HAP-1 (cell line): ENCODE results near the gene ENSA.
A peak's percentile ranks its signal among the peaks of the same experiment; 100 is the strongest.
"Not testable (repeated sequence)": the region's sequence is repeated elsewhere in the genome, so short reads cannot be mapped to it uniquely, and the experiment has no call there.

Source experiments
- DNase-seq, 2 experiments: peaks; one replicate each; pipeline ENCODE4 v3.0.0-alpha.2; 2016 to 2020; ENCODE audit warnings: low spot score in 2 of 2
- H3K27me3 ChIP-seq: fragments of 250-450 bp; sonication (Bioruptor Pico); 2 replicates; pipeline ENCODE4 v1.5.1; 2020; ENCODE audit warnings: low read depth, mild to moderate bottlenecking, moderate library complexity
- H3K36me3 ChIP-seq: fragments of 250-450 bp; sonication (Bioruptor Pico); replicated peaks from 2 replicates; pipeline ENCODE4 v1.5.1; 2020; ENCODE audit warnings: mild to moderate bottlenecking
- H3K4me1 ChIP-seq: fragments of 250-450 bp; sonication (Bioruptor Pico); 2 replicates; pipeline ENCODE4 v1.5.1; 2020; ENCODE audit warnings: mild to moderate bottlenecking
- H3K4me3 ChIP-seq: fragments of 250-450 bp; sonication (Bioruptor Pico); 2 replicates; pipeline ENCODE4 v1.5.1; 2020; ENCODE audit warnings: mild to moderate bottlenecking, moderate library complexity
- H3K9me3 ChIP-seq: fragments of 250-450 bp; sonication (Bioruptor Pico); 2 replicates; pipeline ENCODE4 v1.5.1; 2020; ENCODE audit warnings: mild to moderate bottlenecking, moderate library complexity
- in situ Hi-C: fragments of 300-500 bp; cut with MboI; formaldehyde crosslinking; loops from 3 replicates; pipeline ENCODE4 v1.14.3; 2020; ENCODE audit warnings: low sequenced_read_pairs, inconsistent platforms, mixed read lengths

Gene ENSA, protein sequence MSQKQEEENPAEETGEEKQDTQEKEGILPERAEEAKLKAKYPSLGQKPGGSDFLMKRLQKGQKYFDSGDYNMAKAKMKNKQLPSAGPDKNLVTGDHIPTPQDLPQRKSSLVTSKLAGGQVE

DNA sequence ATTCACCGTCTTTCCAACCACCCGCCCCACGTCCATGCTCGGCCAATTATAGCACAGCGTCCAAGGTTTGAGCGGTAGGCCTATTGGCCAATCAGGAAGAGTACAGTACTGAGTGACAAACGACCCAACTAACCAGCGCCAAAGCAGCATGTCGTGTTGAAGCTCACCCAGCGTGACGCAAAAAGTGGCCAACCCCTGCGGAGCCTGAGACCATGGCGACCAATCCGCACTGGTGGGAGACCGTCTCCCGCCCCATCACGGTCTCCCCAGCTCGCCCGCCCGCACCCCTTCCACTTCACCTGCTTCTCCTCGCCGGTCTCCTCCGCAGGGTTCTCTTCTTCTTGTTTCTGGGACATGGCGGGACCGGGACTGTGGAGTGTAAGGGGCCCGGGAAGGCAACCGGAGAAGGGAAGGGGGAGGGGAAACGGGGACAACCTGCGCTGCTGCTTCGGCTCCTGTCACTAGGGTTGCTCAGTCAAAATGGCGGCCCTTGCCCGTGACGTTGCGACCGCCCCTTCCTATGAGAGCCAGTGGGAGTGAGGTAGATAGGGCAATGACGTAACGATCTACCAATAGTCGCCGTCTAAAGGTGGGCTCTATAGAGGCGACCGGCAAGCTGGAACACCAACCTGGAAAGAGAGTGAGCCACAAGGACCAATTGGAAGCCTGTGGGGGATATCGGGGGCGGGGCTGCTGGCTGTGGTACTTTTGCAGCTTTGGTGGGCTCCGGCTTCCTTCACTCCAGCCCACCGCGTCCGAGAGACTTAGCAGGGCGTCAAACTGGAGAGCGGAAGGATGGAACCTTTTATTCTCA lies at the start of gene ENSA:
Gene ENSA, minus strand, starts transcription at position 498 of the 814 bp plus-strand sequence. Its CDS starts 142 bp downstream, at position 356.
- peak; percentile 98 to 100 for DNase-seq
- in situ Hi-C loops, result no loop called here
- H3K36me3 ChIP-seq, result peaks cover 22% of the 10 kb centered on the region
- H3K9me3 ChIP-seq, result no peaks in the 10 kb centered on the region
- peak within 1 kb of the TSS; percentile 99 for H3K4me3 ChIP-seq
- H3K27me3 ChIP-seq, result peaks cover 6% of the 10 kb centered on the region
- peaks cover 5% of the 10 kb centered on the region for H3K4me1 ChIP-seq

DNA sequence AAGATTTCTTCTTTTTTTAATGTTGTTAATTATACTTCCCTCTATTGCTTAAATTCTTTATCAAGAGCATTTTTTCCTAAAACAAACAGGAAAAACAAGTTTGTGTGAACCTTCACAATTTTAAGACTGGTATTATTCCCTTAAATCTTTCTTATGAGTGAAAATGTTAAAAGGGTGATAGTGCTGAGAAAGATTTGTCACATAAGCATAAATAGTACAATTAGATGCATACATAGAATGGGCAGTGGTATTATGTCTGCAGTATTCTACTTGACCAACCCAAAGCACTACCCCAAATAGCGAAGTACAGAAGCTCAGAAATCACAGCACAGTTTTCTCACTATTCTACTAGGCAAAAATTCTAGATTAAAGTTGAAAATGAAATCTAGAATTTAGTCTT lies 49.6 kb upstream of the ENSA start:
- H3K36me3 ChIP-seq, result peaks cover 5% of the 10 kb centered on the region; the same call in 1 of the 2 replicates
- H3K9me3 ChIP-seq, result no peaks in the 10 kb centered on the region
- H3K4me1 ChIP-seq, result no peaks in the 10 kb centered on the region
- DNase-seq, result no peak
- in situ Hi-C loops, result no loop called here
- no peak overlapping the region for H3K4me3 ChIP-seq
- H3K27me3 ChIP-seq, result no peaks in the 10 kb centered on the region

DNA sequence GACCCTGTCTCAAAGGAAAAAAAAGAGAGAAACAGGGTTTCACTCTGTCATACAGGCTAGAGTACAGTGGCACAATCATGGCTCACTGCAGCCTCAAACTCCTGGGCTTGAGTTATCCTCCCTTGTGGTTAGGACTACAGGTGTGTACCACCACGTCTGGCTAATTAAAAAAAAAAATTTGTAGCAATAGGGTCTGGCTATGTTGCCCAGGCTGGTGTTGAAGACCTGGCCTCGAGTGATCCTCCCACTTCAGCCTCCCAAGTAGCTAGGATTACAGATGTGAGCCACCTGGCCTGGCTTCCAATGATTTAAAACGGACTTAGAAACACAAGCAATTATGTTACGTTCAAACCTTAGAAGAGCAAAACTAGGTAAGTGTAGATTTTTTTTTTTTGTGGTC lies 45.5 kb upstream of the ENSA start:
- H3K9me3 ChIP-seq, result no peaks in the 10 kb centered on the region
- no peaks in the 10 kb centered on the region for H3K4me1 ChIP-seq
- H3K4me3 ChIP-seq, result no peak overlapping the region
- H3K36me3 ChIP-seq, result no peaks in the 10 kb centered on the region
- no peaks in the 10 kb centered on the region for H3K27me3 ChIP-seq
- no peak for DNase-seq
- in situ Hi-C loops, result no loop called here

DNA sequence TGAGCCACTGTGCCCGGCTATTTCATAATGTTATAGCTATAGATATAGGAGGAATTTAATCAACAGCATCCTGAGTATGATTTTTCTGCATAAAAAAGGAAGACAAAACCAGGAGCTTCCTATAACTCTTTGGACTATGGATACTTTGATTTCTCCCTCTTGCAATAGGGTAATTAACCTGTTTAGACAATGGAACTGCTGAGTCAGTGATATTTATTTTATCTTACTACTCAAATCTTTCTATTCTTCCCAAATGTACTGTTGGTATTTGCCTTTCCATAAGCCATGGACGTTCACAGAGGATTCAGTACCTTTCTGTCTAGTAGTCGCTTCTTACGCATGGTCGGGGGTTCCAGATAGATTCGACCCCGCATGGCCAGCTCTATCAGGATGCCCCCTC lies 33.9 kb upstream of the ENSA start:
- in situ Hi-C loops, result no loop called here
- H3K4me1 ChIP-seq, result no peaks in the 10 kb centered on the region

DNA sequence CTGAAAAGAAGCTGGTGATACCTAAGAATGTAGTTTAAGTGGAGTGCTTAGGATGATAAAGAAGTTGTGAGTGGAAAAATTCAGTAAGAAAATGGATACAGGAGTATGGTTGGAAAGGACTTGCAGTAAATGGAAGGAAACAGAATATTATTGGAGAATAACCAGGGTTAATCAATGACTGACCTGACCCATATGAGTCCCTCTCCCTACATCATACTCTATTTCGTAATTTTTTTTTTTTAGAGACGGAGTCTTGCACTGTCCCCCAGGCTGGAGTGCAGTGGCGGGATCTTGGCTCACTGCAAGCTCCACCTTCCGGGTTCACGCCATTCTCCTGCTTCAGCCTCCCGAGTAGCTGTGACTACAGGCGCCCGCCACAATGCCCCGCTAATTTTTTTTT lies 33.4 kb upstream of the ENSA start:
- no peaks in the 10 kb centered on the region for H3K9me3 ChIP-seq
- H3K36me3 ChIP-seq, result peaks cover 21% of the 10 kb centered on the region
- H3K27me3 ChIP-seq, result no peaks in the 10 kb centered on the region
- in situ Hi-C loops, result no loop called here
- no peaks in the 10 kb centered on the region for H3K4me1 ChIP-seq
- no peak overlapping the region for H3K4me3 ChIP-seq
- no peak for DNase-seq

More for the DNA sequence above, 33.9 kb upstream of the ENSA start:
- H3K9me3 ChIP-seq, result no peaks in the 10 kb centered on the region
- no peak for DNase-seq
- H3K4me3 ChIP-seq, result no peak overlapping the region
- no peaks in the 10 kb centered on the region for H3K27me3 ChIP-seq
- H3K36me3 ChIP-seq, result peaks cover 18% of the 10 kb centered on the region

DNA sequence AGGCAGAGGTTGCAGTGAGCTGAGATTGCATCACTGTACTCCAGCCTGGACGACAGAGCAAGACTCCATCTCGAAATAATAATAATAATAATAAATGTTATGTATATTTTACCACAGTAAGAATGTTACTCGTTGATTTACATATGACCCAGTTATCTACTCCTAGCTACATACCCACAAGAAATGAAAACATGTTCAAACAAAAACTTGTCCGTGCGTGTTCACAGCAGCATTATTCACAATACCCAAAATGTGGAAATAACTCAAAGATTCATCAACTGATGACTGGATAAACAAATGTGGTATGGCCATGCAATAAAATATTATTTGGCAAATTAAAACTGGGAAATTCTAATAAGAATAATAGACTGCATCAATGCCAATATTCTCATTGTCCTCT lies 31.7 kb upstream of the ENSA start:
- no peak overlapping the region for H3K4me3 ChIP-seq
- H3K36me3 ChIP-seq, result peaks cover 21% of the 10 kb centered on the region
- no peaks in the 10 kb centered on the region for H3K27me3 ChIP-seq
- in situ Hi-C loops, result no loop called here
- no peaks in the 10 kb centered on the region for H3K4me1 ChIP-seq
- no peak for DNase-seq
- H3K9me3 ChIP-seq, result no peaks in the 10 kb centered on the region

DNA sequence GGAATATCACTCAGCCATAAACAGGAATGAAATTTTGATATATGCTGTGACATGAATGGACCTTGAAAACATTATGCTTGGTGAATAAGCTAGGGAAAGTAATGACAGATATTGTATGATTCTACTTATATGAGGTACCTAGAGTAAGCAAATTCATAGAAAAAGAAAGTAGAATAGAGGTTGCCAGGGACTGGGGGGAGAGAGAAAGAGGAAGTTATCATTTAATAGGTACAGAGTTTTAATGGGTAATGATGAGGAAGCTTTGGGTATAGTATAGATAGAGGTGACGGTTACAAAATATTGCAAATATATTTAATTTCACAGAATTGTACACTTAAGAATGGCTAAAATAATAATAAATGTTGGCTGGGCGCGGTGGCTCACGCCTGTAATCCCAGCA lies 31.2 kb upstream of the ENSA start:
- in situ Hi-C loops, result no loop called here
- no peak for DNase-seq
- Histone ChIP-seq H3K9me3 (no peaks in the 10 kb centered on the region), H3K27me3 (no peaks in the 10 kb centered on the region), H3K4me1 (no peaks in the 10 kb centered on the region), H3K36me3 (peaks cover 21% of the 10 kb centered on the region), H3K4me3 (no peak overlapping the region)

DNA sequence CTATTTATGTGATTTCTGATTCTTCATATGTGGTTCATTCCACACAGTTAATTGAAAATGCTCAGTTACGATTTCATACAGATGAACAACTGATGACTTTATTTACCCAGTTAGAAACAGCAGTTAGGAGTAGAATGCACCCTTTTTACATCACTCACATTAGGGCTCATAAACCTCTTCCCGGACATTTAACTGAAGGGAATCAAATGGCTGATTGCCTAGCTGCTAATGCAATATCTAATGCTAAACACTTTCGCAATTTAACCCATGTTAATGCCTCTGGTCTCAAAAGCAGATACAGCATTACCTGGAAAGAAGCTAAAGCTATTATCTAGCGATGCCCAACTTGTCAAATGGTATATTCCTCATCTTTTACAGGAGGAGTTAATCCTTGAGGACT lies 27.7 kb upstream of the ENSA start:
- DNase-seq, H3K4me1 ChIP-seq, H3K27me3 ChIP-seq, in situ Hi-C loops, H3K4me3 ChIP-seq, H3K9me3 ChIP-seq: not testable (repeated sequence)
- H3K36me3 ChIP-seq, result peaks cover 21% of the 10 kb centered on the region

DNA sequence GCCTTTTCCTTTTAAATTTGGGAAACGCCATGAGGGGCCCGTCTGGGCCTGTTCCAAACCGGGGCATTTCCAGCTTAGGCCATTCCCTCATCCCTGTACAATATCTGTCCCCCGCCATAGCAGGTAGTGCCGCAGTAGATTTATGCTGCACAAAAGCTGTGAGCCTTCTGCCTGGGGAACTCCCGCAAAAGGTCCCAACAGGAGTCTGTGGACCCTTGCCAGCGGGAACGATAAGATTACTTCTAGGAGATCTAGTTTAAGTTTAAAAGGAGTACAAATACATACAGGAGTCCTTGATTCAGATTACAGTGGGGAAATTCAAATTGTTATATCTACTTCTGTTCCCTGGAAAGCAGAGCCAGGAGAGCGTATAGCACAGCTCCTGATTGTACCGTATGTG lies 25.2 kb upstream of the ENSA start:
- H3K4me3 ChIP-seq, DNase-seq, H3K27me3 ChIP-seq, in situ Hi-C loops, H3K4me1 ChIP-seq, H3K9me3 ChIP-seq, H3K36me3 ChIP-seq: not testable (repeated sequence)

DNA sequence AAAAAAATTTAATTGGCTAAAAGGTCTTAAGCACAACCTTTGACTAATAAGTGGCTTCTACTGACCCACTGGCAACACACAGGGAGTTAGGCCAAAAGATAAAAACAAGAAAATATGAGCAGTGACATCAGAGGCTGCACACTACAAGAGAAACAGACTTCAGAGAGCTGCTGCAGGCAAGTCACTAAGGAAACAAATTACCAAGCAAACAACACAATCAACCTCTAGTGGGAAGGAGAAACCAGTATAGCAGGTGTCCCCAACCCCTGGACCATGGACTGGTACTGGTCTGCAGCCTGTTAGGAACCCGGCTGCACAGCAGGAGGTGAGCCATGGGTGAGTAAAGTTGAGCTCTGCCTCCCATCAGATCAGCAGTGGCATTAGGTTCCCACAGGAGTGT lies 20.8 kb upstream of the ENSA start:
- Histone ChIP-seq H3K4me1 (no peaks in the 10 kb centered on the region), H3K4me3 (no peak overlapping the region), H3K36me3 (peaks cover 19% of the 10 kb centered on the region), H3K9me3 (no peaks in the 10 kb centered on the region), H3K27me3 (no peaks in the 10 kb centered on the region)
- in situ Hi-C loops, result no loop called here
- no peak for DNase-seq

DNA sequence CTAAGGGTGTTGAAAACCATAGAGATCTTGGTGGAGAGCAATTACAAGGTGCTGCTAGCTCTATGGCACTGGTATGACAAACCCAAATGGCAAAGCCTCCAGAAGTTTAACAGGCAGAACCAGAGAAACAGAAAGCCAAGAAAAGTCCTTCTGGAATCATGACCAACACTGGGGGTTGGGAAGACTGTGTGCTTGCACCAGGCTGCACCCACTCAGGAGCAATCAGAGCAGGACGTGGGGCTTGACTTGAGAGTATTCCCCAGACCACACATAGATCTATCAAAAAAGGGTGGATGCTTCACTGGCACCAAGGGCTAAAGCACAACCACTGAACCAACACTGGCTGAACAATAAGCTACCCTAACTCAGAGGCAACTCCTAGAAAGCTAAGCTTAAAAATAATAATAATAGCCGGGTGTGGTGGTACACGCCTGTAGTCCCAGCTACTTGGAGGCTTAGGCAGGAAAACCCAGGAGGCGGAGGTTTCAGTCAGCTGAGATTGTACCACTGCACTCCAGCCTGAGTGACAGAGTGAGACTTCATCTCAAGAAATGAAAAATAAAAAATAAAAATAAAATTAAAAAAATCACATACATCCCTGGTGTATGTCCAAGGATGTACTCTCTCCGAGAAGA lies 20.1 kb upstream of the ENSA start:
- in situ Hi-C loops, result no loop called here
- Histone ChIP-seq H3K36me3 (peaks cover 19% of the 10 kb centered on the region), H3K4me3 (no peak overlapping the region), H3K4me1 (no peaks in the 10 kb centered on the region), H3K27me3 (no peaks in the 10 kb centered on the region), H3K9me3 (no peaks in the 10 kb centered on the region)
- no peak for DNase-seq

DNA sequence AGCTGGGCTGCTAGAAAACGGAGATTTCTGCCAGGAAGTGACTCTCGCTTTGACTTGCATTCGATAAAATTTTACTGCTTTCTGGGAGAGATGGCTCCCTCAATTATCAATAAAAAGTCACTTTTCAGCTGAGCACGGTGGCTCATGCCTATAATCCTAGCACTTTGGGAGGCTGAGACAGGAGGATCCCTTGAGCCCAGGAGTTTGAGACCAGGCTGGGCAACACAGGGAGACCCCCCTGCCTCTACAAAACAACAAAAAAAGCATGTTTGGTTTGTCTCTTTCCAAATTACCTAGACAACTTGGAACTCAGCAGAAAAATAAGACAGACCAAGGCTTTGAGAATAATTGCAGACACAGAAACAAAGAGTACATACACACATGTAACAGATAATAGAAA lies 12.9 kb upstream of the ENSA start:
- no peak for DNase-seq
- Histone ChIP-seq H3K4me3 (no peak overlapping the region), H3K4me1 (no peaks in the 10 kb centered on the region), H3K27me3 (no peaks in the 10 kb centered on the region), H3K9me3 (no peaks in the 10 kb centered on the region), H3K36me3 (peaks cover 6% of the 10 kb centered on the region; the same call in 1 of the 2 replicates)
- in situ Hi-C loops, result no loop called here

DNA sequence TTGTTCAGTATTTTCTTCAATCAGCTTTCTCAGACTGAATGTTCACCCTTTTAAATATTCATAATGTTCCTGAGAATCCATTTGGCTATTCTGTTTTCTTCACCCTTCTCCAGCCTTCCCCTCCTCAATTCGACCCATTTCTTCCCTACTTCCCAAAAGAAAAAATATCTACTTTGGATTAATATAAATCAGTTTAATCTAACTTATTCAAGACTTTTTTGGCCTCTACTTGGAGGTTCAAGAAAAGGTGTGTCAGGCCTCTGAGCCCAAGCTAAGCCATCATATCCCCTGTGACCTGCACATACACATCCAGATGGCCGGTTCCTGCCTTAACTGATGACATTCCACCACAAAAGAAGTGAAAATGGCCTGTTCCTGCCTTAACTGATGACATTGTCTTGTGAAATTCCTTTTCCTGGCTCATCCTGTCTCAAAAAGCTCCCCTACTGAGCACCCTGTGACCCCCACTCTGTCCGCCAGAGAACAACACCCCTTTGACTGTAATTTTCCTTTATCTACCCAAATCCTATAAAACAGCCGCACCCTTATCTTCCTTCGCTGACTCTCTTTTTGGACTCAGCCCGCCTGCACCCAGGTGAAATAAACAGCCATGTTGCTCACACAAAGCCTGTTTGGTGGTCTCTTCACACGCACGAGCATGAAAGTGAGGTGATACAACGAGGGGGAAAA lies 11.9 kb upstream of the ENSA start:
- H3K36me3 ChIP-seq, H3K4me3 ChIP-seq, H3K27me3 ChIP-seq, H3K4me1 ChIP-seq, in situ Hi-C loops, H3K9me3 ChIP-seq, DNase-seq: not testable (repeated sequence)

DNA sequence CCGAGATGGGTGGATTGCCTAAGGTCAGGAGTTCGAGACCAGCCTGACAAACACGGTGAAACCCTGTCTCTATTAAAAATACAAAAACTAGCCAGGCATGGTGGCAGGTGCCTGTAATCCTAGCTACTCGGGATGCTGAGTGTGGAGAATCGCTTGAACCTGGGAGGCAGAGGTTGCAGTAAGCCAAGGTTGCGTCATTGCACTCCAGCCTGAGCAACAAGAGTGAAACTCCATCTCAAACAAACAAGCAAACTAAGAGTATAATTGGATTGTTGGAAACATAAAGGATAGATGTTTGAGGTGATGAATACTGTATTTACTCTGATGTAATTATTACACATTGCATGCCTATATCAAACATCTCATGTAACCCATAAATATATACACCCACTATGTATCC lies 9.0 kb upstream of the ENSA start:
- H3K9me3 ChIP-seq, DNase-seq, H3K36me3 ChIP-seq, H3K4me3 ChIP-seq, in situ Hi-C loops, H3K27me3 ChIP-seq: not testable (repeated sequence)
- H3K4me1 ChIP-seq, result peaks cover 13% of the 10 kb centered on the region
